Islet of Langerhans (tissue), 1 donor: ENCODE results near the gene SEC14L6.

ENCODE experiments used
- FAIRE-seq: peaks from one replicate; lab custom pipeline; 2011; peaks lifted over from hg19 to GRCh38; lab: Jason Lieb, UNC

The SEC14L6 gene

GRCh38 chr22:30535182-30535581 is 11.4 kb downstream of the SEC14L6 start:
- no peak for FAIRE-seq

- FAIRE-seq = no peak
Observed at GRCh38 chr22:30531651-30532608, 14.6 kb downstream of the SEC14L6 start.

GRCh38 chr22:30526656-30527055 is 19.9 kb downstream of the SEC14L6 start:
- no peak for FAIRE-seq

GRCh38 chr22:30523646-30524489 is 22.7 kb downstream of the SEC14L6 start:
- no peak for FAIRE-seq

- no peak for FAIRE-seq
Observed at GRCh38 chr22:30521368-30522156, 25.0 kb downstream of the SEC14L6 start.

GRCh38 chr22:30519842-30520425 is 26.6 kb downstream of the SEC14L6 start:
- no peak for FAIRE-seq

- no peak for FAIRE-seq
Observed at GRCh38 chr22:30516731-30517130, 29.8 kb downstream of the SEC14L6 start.

- no peak for FAIRE-seq
Observed at GRCh38 chr22:30516273-30516672, 30.3 kb downstream of the SEC14L6 start.

GRCh38 chr22:30514252-30514651 is 32.3 kb downstream of the SEC14L6 start:
- no peak for FAIRE-seq

GRCh38 chr22:30513462-30513861 is 33.1 kb downstream of the SEC14L6 start:
- FAIRE-seq = no peak

- no peak for FAIRE-seq
Observed at GRCh38 chr22:30511911-30512310, 34.6 kb downstream of the SEC14L6 start.

- FAIRE-seq = no peak
Observed at GRCh38 chr22:30511109-30511508, 35.4 kb downstream of the SEC14L6 start.

GRCh38 chr22:30508216-30508615 is 38.3 kb downstream of the SEC14L6 start:
- no peak for FAIRE-seq

- peak; percentile 9 for FAIRE-seq
Observed at GRCh38 chr22:30507670-30508069, 38.9 kb downstream of the SEC14L6 start.

- FAIRE-seq = no peak
Observed at GRCh38 chr22:30506507-30506968, 40.0 kb downstream of the SEC14L6 start.

- no peak for FAIRE-seq
Observed at GRCh38 chr22:30503551-30503950, 43.0 kb downstream of the SEC14L6 start.

GRCh38 chr22:30502911-30503310 is 43.6 kb downstream of the SEC14L6 start:
- no peak for FAIRE-seq

GRCh38 chr22:30502153-30502552 is 44.4 kb downstream of the SEC14L6 start:
- FAIRE-seq = no peak

- no peak for FAIRE-seq
Observed at GRCh38 chr22:30500628-30501027, 45.9 kb downstream of the SEC14L6 start.

GRCh38 chr22:30497466-30498150 is 48.9 kb downstream of the SEC14L6 start:
- no peak for FAIRE-seq
